ENCODE measurements around the gene POLE.

POLE gene

DNA sequence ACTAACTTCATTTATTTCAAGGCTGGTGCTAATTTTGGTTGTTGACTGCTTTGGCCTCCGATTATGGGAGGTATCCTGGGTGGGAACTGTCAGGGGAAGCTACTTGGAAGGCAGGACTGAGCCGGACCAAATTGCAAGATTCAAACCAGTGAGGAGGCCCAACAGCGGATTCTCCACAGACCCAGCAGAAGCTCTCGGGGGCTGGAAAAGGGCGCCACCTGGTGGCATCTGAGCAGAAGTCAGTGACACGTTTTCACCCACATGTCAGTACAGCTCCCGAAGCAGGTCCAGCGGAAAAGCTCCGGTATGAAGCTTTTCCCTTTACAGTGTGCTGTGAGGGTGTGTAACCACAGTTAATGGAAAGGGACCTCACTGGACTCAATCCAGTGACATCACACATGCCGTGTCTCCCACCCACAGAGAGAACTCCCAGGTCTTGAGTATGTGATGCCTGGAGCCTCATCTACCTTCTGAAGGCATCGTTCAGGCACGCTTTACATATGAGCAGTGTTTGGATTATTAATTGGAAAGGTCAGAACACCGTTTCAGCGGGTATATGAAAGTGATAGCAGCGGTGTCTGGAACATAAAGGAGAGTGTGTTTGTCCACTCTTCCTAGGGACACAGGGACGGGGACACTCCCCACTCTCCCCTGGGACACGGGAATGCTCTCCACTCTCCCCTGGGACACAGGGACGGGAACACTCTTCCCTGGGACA is 72.1 kb downstream of the POLE start:
- Histone ChIP-seq H2BK120ac (ENCODE audit: low read depth, low read length) (no peak overlapping the region), H3K4me1 (ENCODE audit: control insufficient read depth, insufficient read depth, low read depth, low read length) (peaks cover 11% of the 10 kb centered on the region), H4K8ac (ENCODE audit: low read length) (no peak overlapping the region), H3K79me1 (replicated peaks; ENCODE audit: low read length, poor library complexity, severe bottlenecking) (no peaks in the 10 kb centered on the region), H2BK5ac (ENCODE audit: low read depth, low read length, poor library complexity, severe bottlenecking) (no peak overlapping the region), H3K14ac (ENCODE audit: low read length in 2 of 2) (no peak overlapping the region), H3K4me3 (ENCODE audit: insufficient read depth in 1 of 2, low read depth in 1 of 2, low read length in 2 of 2) (no peak overlapping the region), H3K9me3 (ENCODE audit: control insufficient read depth, low read length) (peaks cover 15% of the 10 kb centered on the region), H2AK5ac (ENCODE audit: low read length, severe bottlenecking) (no peak overlapping the region), H2AFZ (ENCODE audit: low read depth, low read length) (no peak overlapping the region), H4K91ac (ENCODE audit: low read length) (no peak overlapping the region), H3K23ac (ENCODE audit: low read length in 2 of 2) (no peak overlapping the region), H2BK12ac (ENCODE audit: low read length in 2 of 2) (no peak overlapping the region), H3K4ac (ENCODE audit: low read depth in 1 of 2, low read length in 2 of 2) (no peak overlapping the region), H3K36me3 (ENCODE audit: control insufficient read depth in 1 of 2, insufficient read depth in 2 of 2, low read depth in 1 of 2, low read length in 2 of 2) (no peaks in the 10 kb centered on the region), H3K9ac (ENCODE audit: low read length) (no peak overlapping the region), H3K27ac (ENCODE audit: low read length, poor library complexity, severe bottlenecking) (no peak overlapping the region), H3K4me2 (ENCODE audit: low read length, poor library complexity, severe bottlenecking) (no peak overlapping the region), H2BK15ac (ENCODE audit: low read depth, poor library complexity, severe bottlenecking) (no peak overlapping the region), H3K18ac (ENCODE audit: low read depth in 1 of 2, low read length in 2 of 2) (no peak overlapping the region), H3K27me3 (ENCODE audit: control insufficient read depth in 1 of 2, insufficient read depth in 1 of 2, low read length in 2 of 2) (peaks cover 55 to 85% of the 10 kb centered on the region in 2 experiments)
- peak; percentile 85 for DNase-seq
- WGBS, result 25% methylated on average over 18 of the region's 18 CpGs

DNA sequence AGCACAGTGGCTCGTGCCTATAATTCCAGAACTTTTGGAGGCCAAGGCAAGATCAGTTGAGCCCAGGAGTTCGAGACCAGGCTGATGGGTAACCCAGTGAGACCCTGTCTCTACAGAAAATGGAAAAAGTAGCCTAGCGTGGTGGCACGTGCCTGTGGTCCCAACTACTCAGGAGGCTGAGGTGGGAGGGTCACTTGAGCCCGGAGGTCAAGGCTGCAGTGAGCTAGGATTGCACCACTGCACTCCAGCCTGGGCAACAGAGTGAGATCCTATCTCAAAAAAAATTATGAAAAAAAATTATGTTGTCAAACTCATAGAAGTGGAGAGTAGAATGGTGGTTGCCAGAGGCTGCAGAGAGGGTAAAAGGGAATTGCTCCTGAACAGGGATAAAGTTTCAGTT is 73.1 kb downstream of the POLE start:
- Histone ChIP-seq H3K9me3 (ENCODE audit: control insufficient read depth, low read length) (peaks cover 15% of the 10 kb centered on the region), H2BK12ac (ENCODE audit: low read length in 2 of 2) (no peak overlapping the region), H3K4me1 (ENCODE audit: control insufficient read depth, insufficient read depth, low read depth, low read length) (peaks cover 11% of the 10 kb centered on the region), H4K91ac (ENCODE audit: low read length) (no peak overlapping the region), H3K9ac (ENCODE audit: low read length) (no peak overlapping the region), H3K4me3 (ENCODE audit: insufficient read depth in 1 of 2, low read depth in 1 of 2, low read length in 2 of 2) (no peak overlapping the region), H2AFZ (ENCODE audit: low read depth, low read length) (no peak overlapping the region), H3K36me3 (ENCODE audit: control insufficient read depth in 1 of 2, insufficient read depth in 2 of 2, low read depth in 1 of 2, low read length in 2 of 2) (no peaks in the 10 kb centered on the region), H3K23ac (ENCODE audit: low read length in 2 of 2) (no peak overlapping the region), H2BK120ac (ENCODE audit: low read depth, low read length) (no peak overlapping the region), H3K4ac (ENCODE audit: low read depth in 1 of 2, low read length in 2 of 2) (no peak overlapping the region), H4K8ac (ENCODE audit: low read length) (no peak overlapping the region), H3K27me3 (ENCODE audit: control insufficient read depth in 1 of 2, insufficient read depth in 1 of 2, low read length in 2 of 2) (peaks cover 47 to 92% of the 10 kb centered on the region in 2 experiments), H3K14ac (ENCODE audit: low read length in 2 of 2) (no peak overlapping the region), H3K79me1 (replicated peaks; ENCODE audit: low read length, poor library complexity, severe bottlenecking) (no peaks in the 10 kb centered on the region), H3K18ac (ENCODE audit: low read depth in 1 of 2, low read length in 2 of 2) (no peak overlapping the region), H2BK5ac (ENCODE audit: low read depth, low read length, poor library complexity, severe bottlenecking) (no peak overlapping the region), H2BK15ac (ENCODE audit: low read depth, poor library complexity, severe bottlenecking) (no peak overlapping the region), H3K4me2 (ENCODE audit: low read length, poor library complexity, severe bottlenecking) (no peak overlapping the region), H3K27ac (ENCODE audit: low read length, poor library complexity, severe bottlenecking) (no peak overlapping the region), H2AK5ac (ENCODE audit: low read length, severe bottlenecking) (no peak overlapping the region)
- 74% methylated on average over 5 of the region's 5 CpGs for WGBS
- DNase-seq, result no peak

DNA sequence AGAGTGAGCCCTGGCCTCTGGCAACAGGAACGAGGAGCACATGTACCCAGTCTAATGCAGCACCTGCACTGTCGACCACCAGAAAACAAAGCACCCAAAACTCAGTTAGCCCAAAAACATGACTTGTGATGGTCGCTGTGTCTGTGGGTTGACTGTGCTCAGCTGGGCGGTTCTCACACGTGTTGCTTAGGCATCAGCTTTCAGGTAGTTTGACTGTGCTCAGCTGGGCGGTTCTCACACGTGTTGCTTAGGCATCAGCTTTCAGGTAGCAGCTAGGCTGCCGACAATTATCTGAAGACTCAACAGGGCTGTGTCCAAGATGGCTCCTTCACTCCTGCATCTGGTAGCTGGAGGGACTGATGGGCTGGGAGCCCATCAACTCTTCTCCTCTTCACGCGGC is 75.5 kb downstream of the POLE start:
- Histone ChIP-seq H4K8ac (ENCODE audit: low read length) (no peak overlapping the region), H2AK5ac (ENCODE audit: low read length, severe bottlenecking) (no peak overlapping the region)
- 95% methylated on average over 10 of the region's 10 CpGs for WGBS

DNA sequence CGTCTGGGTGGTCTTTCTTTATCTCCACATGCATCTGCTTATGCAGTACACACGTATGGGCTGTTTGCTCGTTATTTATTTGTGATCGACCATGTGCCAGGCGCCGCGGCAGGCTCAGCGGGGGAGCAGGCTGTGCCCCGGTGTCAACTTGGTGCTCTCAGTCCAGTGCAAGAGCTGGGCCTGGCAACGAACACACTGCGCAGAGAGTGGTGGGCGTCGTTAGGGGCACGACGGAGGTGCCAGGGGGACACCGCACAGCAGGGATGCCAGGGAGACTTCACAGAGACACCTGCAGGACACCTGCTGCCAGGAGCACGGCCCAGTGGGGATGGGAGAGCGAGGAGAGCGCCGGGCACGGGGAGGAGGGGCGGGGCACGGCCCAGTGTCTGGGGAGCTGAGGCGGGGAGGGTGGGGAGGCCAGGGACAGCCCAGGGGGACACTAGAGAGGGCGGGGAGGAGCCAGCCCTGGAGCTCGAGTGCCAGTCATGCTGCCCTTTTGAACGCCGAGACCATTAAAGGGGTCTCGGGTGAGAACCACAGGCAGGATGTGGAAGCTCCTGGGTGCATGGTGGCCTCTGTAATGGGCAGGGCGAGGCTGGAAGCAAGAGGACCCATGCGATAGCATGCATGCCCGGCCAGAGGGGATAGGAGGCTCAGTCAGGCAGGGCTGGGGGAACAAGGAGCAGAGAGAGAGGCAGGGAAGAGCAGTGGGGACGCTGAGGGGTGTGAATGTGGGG is 76.1 kb downstream of the POLE start:
- no peak for DNase-seq
- Histone ChIP-seq H3K18ac (ENCODE audit: low read depth in 1 of 2, low read length in 2 of 2) (no peak overlapping the region), H3K9me3 (ENCODE audit: control insufficient read depth, low read length) (peaks cover 6% of the 10 kb centered on the region), H3K36me3 (ENCODE audit: control insufficient read depth in 1 of 2, insufficient read depth in 2 of 2, low read depth in 1 of 2, low read length in 2 of 2) (no peaks in the 10 kb centered on the region), H2BK15ac (ENCODE audit: low read depth, poor library complexity, severe bottlenecking) (no peak overlapping the region), H3K27ac (ENCODE audit: low read length, poor library complexity, severe bottlenecking) (no peak overlapping the region), H3K79me1 (replicated peaks; ENCODE audit: low read length, poor library complexity, severe bottlenecking) (no peaks in the 10 kb centered on the region), H2BK120ac (ENCODE audit: low read depth, low read length) (no peak overlapping the region), H3K4ac (ENCODE audit: low read depth in 1 of 2, low read length in 2 of 2) (no peak overlapping the region), H3K4me2 (ENCODE audit: low read length, poor library complexity, severe bottlenecking) (no peak overlapping the region), H3K4me1 (ENCODE audit: control insufficient read depth, insufficient read depth, low read depth, low read length) (peaks cover 14% of the 10 kb centered on the region), H2AFZ (ENCODE audit: low read depth, low read length) (no peak overlapping the region), H4K91ac (ENCODE audit: low read length) (no peak overlapping the region), H4K8ac (ENCODE audit: low read length) (no peak overlapping the region), H3K9ac (ENCODE audit: low read length) (no peak overlapping the region), H2BK12ac (ENCODE audit: low read length in 2 of 2) (no peak overlapping the region), H3K23ac (ENCODE audit: low read length in 2 of 2) (no peak overlapping the region), H3K14ac (ENCODE audit: low read length in 2 of 2) (no peak overlapping the region), H3K4me3 (ENCODE audit: insufficient read depth in 1 of 2, low read depth in 1 of 2, low read length in 2 of 2) (peak overlapping the region in 1 of 2 experiments; percentile 51), H2BK5ac (ENCODE audit: low read depth, low read length, poor library complexity, severe bottlenecking) (no peak overlapping the region), H3K27me3 (ENCODE audit: control insufficient read depth in 1 of 2, insufficient read depth in 1 of 2, low read length in 2 of 2) (peaks cover 41 to 99% of the 10 kb centered on the region in 2 experiments), H2AK5ac (ENCODE audit: low read length, severe bottlenecking) (no peak overlapping the region)
- WGBS, result 87% methylated on average over 33 of the region's 33 CpGs

More for the DNA sequence above, 75.5 kb downstream of the POLE start:
- H3K4ac ChIP-seq (ENCODE audit: low read depth in 1 of 2, low read length in 2 of 2), result no peak overlapping the region
- no peak overlapping the region for H2AFZ ChIP-seq (ENCODE audit: low read depth, low read length)
- no peak overlapping the region for H4K91ac ChIP-seq (ENCODE audit: low read length)
- no peaks in the 10 kb centered on the region for H3K36me3 ChIP-seq (ENCODE audit: control insufficient read depth in 1 of 2, insufficient read depth in 2 of 2, low read depth in 1 of 2, low read length in 2 of 2)
- H2BK5ac ChIP-seq (ENCODE audit: low read depth, low read length, poor library complexity, severe bottlenecking), result no peak overlapping the region
- no peak overlapping the region for H3K4me3 ChIP-seq (ENCODE audit: insufficient read depth in 1 of 2, low read depth in 1 of 2, low read length in 2 of 2)
- no peak overlapping the region for H3K18ac ChIP-seq (ENCODE audit: low read depth in 1 of 2, low read length in 2 of 2)
- H2BK15ac ChIP-seq (ENCODE audit: low read depth, poor library complexity, severe bottlenecking), result no peak overlapping the region
- peaks cover 7% of the 10 kb centered on the region for H3K9me3 ChIP-seq (ENCODE audit: control insufficient read depth, low read length)
- no peak overlapping the region for H3K14ac ChIP-seq (ENCODE audit: low read length in 2 of 2)
- no peak overlapping the region for H2BK12ac ChIP-seq (ENCODE audit: low read length in 2 of 2)
- H3K9ac ChIP-seq (ENCODE audit: low read length), result no peak overlapping the region
- no peaks in the 10 kb centered on the region for H3K79me1 ChIP-seq (replicated peaks; ENCODE audit: low read length, poor library complexity, severe bottlenecking)
- no peak for DNase-seq
- H3K23ac ChIP-seq (ENCODE audit: low read length in 2 of 2), result no peak overlapping the region
- H2BK120ac ChIP-seq (ENCODE audit: low read depth, low read length), result no peak overlapping the region
- H3K27ac ChIP-seq (ENCODE audit: low read length, poor library complexity, severe bottlenecking), result no peak overlapping the region
- H3K4me1 ChIP-seq (ENCODE audit: control insufficient read depth, insufficient read depth, low read depth, low read length), result peaks cover 14% of the 10 kb centered on the region
- no peak overlapping the region for H3K4me2 ChIP-seq (ENCODE audit: low read length, poor library complexity, severe bottlenecking)
- H3K27me3 ChIP-seq (ENCODE audit: control insufficient read depth in 1 of 2, insufficient read depth in 1 of 2, low read length in 2 of 2), result peaks cover 41 to 99% of the 10 kb centered on the region in 2 experiments
